DMS79 (cell line): ENCODE data around the gene HLA-DOB.
"Not testable (repeated sequence)": the region's sequence is repeated elsewhere in the genome, so short reads cannot be mapped to it uniquely, and the experiment has no call there.

Experiments
- DNase-seq: peaks from one replicate; lab custom pipeline; 2025; lab: John Stamatoyannopoulos, UW

Gene HLA-DOB

DNA sequence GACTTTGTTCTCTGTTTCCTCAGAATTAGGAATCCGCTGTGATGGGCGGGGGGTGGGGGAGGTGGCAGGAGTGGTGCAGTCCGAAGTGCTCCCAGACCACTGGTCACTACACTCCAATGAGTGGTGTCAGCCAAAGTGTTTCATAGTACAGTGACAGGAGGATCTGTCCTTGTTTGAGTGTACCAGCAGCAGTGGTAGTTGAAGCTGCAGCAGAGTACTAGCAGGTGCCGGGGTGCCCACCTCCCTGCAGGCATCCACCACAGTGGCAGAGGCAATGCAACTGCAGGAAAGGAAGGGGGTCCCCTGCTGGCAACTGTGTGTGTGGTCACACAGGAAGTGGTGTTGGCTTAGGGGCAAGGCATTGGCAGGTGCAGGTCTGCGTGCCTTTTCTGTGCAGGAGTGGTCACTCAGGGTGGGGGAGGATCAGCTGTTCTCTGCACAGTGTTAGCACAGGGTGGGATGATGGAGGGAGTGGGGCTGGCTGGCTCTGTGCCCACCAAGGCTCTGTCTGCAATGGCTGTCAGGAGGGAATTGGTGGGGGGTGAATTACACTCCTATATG, 9.7 kb downstream of the HLA-DOB start:
- DNase-seq = no peak

GRCh38 chr6:32805404-32805803, 11.4 kb downstream of the HLA-DOB start:
- not testable (repeated sequence) for DNase-seq

DNA sequence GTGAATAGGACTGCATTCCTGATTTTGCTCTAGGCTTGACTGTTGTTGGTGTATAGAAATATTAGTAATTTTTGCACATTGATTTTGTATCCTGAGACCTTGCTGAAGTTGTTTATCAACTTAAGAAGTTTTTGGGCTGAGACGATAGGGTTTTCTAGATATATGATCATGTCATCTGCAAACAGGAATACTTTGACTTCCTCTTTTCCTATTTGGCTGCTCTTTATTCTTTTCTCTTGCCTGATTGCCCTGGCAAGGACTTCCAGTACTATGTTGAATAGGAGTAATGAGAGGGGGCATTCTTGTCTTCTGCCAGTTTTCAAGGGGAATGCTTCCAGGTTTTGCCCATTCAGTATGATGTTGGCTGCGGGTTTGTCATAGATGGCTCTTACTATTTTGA, 13.4 kb downstream of the HLA-DOB start:
- no peak for DNase-seq

DNA sequence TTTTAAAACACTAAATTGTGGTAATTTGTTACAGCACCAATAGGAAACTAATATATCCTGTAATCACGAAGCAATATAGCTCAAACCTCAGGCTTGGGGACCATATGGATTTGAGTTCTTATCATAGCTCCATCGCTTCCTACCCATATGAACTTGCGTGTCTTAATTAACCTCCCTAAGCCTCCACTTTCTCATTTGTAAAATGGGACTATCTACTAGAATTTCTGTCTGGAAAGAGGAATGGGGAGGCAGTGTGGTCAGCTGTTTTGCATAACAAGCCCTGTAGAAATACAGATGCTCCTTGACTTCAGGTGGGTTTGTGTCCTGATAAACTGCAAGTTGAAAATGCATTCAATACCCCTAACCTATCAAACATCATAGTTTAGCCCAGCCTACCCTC, 17.1 kb downstream of the HLA-DOB start:
- no peak for DNase-seq

DNA sequence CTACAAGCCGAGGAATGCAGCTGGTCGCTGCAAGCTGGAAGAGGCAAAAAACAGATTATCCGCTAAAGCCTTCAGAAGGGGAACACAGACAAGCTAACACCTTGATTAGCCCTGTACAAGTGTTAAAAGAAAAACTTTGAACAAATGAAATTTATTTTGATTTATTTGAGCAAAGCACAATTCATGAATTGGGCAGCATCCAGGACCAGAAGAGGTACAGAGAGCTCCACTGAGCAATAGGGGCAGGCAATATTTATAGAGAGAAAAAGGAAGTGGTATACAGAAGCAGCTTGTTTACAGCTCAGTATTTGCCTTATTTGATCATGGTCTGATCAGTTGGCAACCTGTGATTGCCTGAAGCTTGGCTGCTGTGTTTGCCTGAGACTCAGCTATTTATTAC, 17.6 kb downstream of the HLA-DOB start:
- DNase-seq = no peak

DNA sequence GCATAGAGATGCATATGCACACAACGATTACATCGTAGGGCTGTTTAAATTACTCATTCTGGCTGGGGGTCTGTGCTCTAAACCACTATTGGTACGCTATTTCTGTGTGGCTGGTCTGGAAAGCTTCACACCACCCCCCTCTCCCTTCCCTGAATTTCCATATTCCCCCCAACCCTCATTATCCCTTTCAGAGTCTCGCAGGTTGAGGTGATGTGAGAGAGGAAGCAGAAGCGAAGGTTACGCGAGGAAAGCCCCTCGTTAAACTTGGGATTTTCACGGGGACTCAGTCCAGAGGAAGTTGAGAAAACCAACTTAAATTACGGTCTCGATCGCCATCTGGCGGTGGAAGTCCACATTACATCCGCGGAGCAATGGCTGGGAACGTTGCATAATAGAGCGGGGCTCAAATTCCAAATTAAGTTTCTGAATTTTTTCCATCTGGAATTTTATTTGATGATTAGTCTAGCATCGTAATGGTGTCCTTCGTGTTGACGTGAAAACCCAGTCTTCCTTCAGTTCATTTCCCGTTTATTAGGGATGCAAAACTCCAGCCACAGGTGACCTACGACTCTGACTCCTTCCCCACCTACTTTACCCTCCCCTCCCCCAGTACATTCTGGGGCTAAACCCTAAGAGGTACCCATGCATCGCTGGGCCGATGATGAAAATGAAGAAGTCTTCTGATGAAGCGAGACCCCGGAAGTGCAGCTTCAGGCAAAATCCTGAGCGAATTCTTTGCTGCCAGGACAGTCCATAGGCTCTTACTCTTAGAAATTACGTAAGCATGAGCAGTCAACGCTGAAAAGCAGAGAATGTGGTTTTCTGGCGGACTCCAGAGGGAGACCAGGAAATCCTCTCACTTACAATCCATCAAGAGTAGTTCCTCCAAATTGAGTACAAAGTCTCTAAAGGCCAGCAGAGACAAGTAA, 19.7 kb downstream of the HLA-DOB start:
- DNase-seq = peak; percentile 33

- DNase-seq = no peak
Observed at GRCh38 chr6:32794510-32794909, 22.3 kb downstream of the HLA-DOB start.

- no peak for DNase-seq
Observed at GRCh38 chr6:32792901-32793435, 23.8 kb downstream of the HLA-DOB start.

DNA sequence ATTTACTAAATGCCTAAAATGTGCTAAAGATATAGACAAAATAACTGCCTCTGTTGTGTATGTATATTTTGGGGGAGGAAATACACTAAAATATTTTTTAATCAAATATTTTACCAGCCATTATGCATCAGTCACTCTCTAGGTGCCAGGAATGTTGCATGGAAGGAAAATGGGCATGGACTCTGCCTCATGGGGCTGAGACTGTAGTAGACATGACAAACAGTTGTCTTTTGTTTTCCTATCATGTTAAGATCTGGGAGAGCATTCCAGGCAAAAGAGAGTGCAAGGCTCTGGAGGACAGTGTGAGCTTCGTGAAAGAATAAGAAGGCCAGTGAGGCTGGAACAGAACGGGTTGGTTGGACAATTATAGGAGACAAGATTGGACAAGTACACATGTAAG, 26.5 kb downstream of the HLA-DOB start:
- DNase-seq = no peak

DNA sequence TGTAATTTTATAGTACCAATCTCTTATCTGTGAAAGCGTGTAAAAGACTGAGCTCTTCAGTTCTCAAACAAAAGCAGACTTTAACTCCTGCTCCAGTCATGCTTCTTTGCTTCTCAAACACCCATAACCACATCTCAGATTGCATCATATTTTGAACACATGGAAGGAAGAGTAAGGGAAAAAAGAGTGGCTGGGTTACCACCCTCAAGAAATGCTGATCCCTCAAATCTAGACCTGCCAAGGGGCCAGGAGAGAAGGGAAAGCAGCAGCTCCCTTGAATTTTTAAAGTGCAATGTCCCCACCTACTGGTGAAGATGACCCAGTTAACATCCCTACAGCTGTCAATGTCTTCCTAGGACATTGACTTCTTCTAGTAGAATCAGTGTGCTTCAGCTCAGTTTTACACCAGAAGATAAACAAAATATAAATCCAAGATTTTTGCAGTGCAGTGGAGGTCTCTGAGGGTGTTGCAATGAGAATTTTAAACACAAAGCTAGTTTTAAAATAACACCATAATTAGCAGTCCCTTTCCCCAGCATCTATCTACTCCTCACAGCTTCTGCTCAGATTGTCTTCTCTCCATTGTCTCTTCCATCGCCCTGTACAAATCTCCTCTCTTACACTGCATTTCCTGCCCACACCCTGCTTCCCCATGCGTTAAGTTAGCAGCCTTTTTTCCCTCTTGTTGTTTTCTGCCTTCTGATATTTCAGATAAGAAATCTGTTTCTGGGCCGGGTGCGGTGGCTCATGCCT, 30.8 kb downstream of the HLA-DOB start:
- peak; percentile 91 for DNase-seq

- DNase-seq = not testable (repeated sequence)
Observed at GRCh38 chr6:32782923-32783322, 33.9 kb downstream of the HLA-DOB start.

GRCh38 chr6:32779036-32779435, 37.8 kb downstream of the HLA-DOB start:
- DNase-seq = no peak

DNA sequence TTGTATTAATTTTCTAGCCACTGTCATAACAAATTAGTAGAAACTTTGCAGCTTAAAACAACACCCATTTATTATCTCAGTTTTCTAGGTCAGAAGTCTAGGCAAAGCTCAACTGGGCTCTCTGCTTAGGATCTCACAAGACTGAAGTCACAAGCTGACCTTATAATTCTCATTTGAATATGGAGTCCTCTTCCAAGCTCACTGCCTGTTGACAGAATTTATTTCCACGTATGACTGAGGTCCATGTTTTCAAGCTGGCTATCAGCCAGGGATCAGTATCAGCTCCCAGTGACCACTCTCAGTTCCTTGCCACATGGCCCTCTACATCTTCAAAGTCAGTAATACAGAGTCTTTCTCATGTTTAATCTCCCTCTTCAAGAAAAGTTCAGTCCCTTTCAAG, 41.7 kb downstream of the HLA-DOB start:
- DNase-seq = no peak

GRCh38 chr6:32774426-32774825, 42.4 kb downstream of the HLA-DOB start:
- no peak for DNase-seq

- DNase-seq = no peak
Observed at GRCh38 chr6:32772656-32773055, 44.1 kb downstream of the HLA-DOB start.

GRCh38 chr6:32764048-32764447, 52.8 kb downstream of the HLA-DOB start:
- peak; percentile 88 for DNase-seq

- DNase-seq = no peak
Observed at GRCh38 chr6:32763421-32763820, 53.4 kb downstream of the HLA-DOB start, which contains the start of gene HLA-DQB2. Gene HLA-DQB2 (minus strand): TSS chr6:32763532. CDS start chr6:32763470, 62 bp downstream.
